SW480 (cell line): ENCODE data around the gene ANKMY2.

ENCODE experiments used
- DNase-seq: peaks from one replicate; pipeline ENCODE4 v3.0.0-alpha.2; 2016; ENCODE audit warnings: low spot score

ANKMY2 gene

GRCh38 chr7:16579216-16579615 is 66.3 kb downstream of the ANKMY2 start:
- no peak for DNase-seq

GRCh38 chr7:16571941-16572340 is 73.6 kb downstream of the ANKMY2 start:
- DNase-seq = no peak

- DNase-seq = peak; percentile 86
Measured at GRCh38 chr7:16564909-16565426, 80.6 kb downstream of the ANKMY2 start.

GRCh38 chr7:16564023-16564380 is 81.6 kb downstream of the ANKMY2 start:
- no peak for DNase-seq

GRCh38 chr7:16563281-16564022 is 82.1 kb downstream of the ANKMY2 start:
- DNase-seq = no peak

GRCh38 chr7:16562456-16563220 is 82.9 kb downstream of the ANKMY2 start:
- no peak for DNase-seq

GRCh38 chr7:16561943-16562342 is 83.6 kb downstream of the ANKMY2 start:
- DNase-seq = no peak

GRCh38 chr7:16559497-16560179 is 85.9 kb downstream of the ANKMY2 start:
- peak; percentile 68 for DNase-seq

- no peak for DNase-seq
Measured at GRCh38 chr7:16558761-16559302, 86.7 kb downstream of the ANKMY2 start.

- no peak for DNase-seq
Measured at GRCh38 chr7:16556359-16556758, 89.2 kb downstream of the ANKMY2 start.

GRCh38 chr7:16554518-16555236 is 90.9 kb downstream of the ANKMY2 start:
- DNase-seq = no peak

- no peak for DNase-seq
Measured at GRCh38 chr7:16550671-16551070, 94.9 kb downstream of the ANKMY2 start.
